Measurements from ENCODE around the gene CHPT1.

Gene CHPT1

GRCh38 chr12:101777485-101777884 is 80.0 kb downstream of the CHPT1 start:
- Histone ChIP-seq H3K36me3 (ENCODE audit: control insufficient read depth, insufficient read depth, low read length) (no peaks in the 10 kb centered on the region), H3K27ac (peak overlapping the region; percentile 33), H3K27me3 (ENCODE audit: control insufficient read depth, insufficient read depth, low read length) (no peaks in the 10 kb centered on the region), H3K79me2 (no peaks in the 10 kb centered on the region), H2AFZ (no peak overlapping the region), H3K4me2 (ENCODE audit: low read length) (no peak overlapping the region), H3K9me3 (ENCODE audit: control insufficient read depth, low read length) (no peaks in the 10 kb centered on the region), H3K9ac (no peak overlapping the region), H3K4me3 (ENCODE audit: low read depth, low read length) (no peak overlapping the region), H3K4me1 (peaks cover 10% of the 10 kb centered on the region)
- TF ChIP-seq, protein P1, sequence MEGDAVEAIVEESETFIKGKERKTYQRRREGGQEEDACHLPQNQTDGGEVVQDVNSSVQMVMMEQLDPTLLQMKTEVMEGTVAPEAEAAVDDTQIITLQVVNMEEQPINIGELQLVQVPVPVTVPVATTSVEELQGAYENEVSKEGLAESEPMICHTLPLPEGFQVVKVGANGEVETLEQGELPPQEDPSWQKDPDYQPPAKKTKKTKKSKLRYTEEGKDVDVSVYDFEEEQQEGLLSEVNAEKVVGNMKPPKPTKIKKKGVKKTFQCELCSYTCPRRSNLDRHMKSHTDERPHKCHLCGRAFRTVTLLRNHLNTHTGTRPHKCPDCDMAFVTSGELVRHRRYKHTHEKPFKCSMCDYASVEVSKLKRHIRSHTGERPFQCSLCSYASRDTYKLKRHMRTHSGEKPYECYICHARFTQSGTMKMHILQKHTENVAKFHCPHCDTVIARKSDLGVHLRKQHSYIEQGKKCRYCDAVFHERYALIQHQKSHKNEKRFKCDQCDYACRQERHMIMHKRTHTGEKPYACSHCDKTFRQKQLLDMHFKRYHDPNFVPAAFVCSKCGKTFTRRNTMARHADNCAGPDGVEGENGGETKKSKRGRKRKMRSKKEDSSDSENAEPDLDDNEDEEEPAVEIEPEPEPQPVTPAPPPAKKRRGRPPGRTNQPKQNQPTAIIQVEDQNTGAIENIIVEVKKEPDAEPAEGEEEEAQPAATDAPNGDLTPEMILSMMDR (IDR thresholded peaks at IDR 0.05), result no peak

DNA sequence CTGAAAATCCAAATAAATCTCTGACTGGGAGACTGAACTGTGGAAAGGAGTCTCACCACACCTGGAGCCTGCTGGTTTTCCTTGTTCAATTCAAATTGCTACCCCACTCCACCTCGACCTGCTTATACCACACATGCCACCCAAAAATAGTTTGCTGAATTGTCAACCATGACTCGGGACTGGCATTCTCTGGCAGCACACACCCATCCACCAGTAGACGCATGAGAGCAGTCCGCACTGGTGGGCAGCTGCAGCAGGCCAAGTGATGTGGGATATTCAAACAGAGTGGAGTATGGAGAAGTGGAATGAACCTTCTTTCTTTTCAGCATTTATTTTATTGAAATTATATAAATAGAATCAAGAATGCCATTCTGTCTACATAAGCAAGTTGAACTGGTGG is 80.5 kb downstream of the CHPT1 start:
- Histone ChIP-seq H3K9me3 (ENCODE audit: control insufficient read depth, low read length) (no peaks in the 10 kb centered on the region), H2AFZ (peak overlapping the region; percentile 5), H3K4me3 (ENCODE audit: low read depth, low read length) (no peak overlapping the region), H3K27ac (peak overlapping the region; percentile 33), H3K79me2 (no peaks in the 10 kb centered on the region), H3K9ac (no peak overlapping the region), H3K36me3 (ENCODE audit: control insufficient read depth, insufficient read depth, low read length) (no peaks in the 10 kb centered on the region), H3K4me1 (peaks cover 10% of the 10 kb centered on the region), H3K4me2 (ENCODE audit: low read length) (no peak overlapping the region), H3K27me3 (ENCODE audit: control insufficient read depth, insufficient read depth, low read length) (no peaks in the 10 kb centered on the region)
- TF ChIP-seq, protein P1 (IDR thresholded peaks at IDR 0.05), result no peak

Measured in parathyroid adenoma (tissue), 2 donors.